Activated CD4-positive, alpha-beta T cell treated with anti-CD3 and anti-CD28 coated beads, Interleukin-2, Interleukin-6, amounts not matched to agents 100 ng/mL and 50 ng/mL, durations not matched to agents 16 hours and 8 hours (primary cell): ENCODE measurements around the gene ZNRF1.
"Not testable (repeated sequence)": the region's sequence is repeated elsewhere in the genome, so short reads cannot be mapped to it uniquely, and the experiment has no call there.

Experiments used
- DNase-seq: peaks from one replicate; pipeline ENCODE4 v3.0.0-alpha.2; 2020

The ZNRF1 gene

GRCh38 chr16:74998481-74999218 lies at the start of gene ZNRF1:
TSS of gene ZNRF1 (plus strand) at chr16:74999024. CDS start at chr16:74999672, 648 bp downstream.
- DNase-seq = peak; percentile 91

DNA sequence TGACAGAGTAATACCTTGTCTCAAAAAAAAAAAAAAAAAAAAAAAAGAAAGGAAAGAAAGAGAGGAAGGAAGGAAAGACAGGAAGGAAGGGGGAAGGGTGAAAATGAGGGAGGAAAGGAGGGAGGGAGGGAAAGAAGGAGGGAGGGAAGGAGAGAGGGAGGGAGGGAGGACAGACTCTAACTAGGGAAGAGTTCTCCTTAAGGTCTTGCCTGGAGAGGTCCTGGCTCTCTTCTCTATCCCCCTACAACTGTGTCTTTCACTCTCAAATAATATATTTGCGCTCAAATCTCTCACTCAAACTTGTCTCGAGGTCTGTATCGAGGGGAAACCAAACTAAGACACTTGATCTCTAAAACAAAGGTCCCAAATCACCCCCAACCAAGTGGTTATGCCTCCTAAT lies 49.5 kb upstream of the ZNRF1 start:
- no peak for DNase-seq

DNA sequence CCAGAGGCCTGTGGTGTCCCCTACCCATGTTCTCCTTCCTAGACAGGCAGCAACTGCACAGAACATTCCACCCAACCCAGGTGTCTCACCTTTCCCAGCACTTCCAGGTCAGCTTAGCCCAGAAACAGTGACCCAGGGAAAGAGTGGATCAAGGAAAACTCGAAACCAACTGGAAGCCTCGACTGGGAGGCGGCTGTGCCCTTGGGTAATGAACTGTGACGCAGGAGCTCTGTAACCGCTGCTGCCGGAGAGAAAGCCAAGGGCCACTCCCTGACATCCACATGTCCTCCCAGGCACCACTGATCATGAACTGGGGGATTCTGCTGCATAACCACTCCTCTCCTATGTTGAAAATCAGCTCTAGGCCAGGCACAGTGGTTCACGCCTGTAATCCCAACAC lies 48.3 kb upstream of the ZNRF1 start:
- no peak for DNase-seq

- DNase-seq = no peak
Observed at GRCh38 chr16:74951206-74951605, 47.6 kb upstream of the ZNRF1 start.

GRCh38 chr16:74951681-74952080 lies 47.1 kb upstream of the ZNRF1 start:
- no peak for DNase-seq

- no peak for DNase-seq
Observed at GRCh38 chr16:74954763-74955162, 44.1 kb upstream of the ZNRF1 start.

DNA sequence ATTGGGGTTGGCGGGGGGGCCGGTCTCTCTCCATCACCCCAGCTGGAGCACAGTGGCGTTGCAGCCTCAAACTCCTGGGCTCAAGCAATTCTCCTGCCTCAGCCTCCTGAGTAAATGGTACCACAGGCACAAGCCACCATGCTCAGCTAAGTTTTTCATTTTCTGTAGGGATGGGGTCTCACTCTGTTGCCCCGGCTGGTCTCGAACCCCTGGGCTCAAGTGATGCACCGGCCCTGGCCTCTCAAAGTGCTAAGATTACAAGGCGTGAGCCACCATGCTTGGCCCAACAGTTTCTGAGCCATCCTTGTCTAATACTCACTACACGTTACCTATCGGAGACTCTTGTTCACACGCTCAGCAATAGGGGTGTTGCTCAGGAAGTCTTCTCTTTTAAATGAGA lies 25.5 kb upstream of the ZNRF1 start:
- DNase-seq = no peak

DNA sequence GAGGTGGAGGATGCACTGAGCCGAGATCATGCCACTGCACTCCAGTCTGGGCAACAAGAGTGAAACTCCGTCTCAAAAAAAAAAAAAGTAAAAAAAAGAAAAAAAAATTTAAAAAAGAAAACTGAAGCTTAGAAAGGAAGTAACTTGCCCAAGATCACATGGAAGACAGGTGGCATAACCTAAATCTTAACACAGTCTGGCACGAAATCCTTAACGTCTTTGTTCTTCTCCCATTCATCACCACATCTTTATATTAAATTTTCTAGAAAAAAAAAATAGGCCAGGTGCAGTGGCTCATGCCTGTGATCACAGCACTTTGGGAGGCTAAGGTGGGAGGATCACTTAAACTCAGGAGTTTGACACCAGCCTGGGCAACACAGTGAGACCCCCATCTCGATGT lies 23.2 kb upstream of the ZNRF1 start:
- no peak for DNase-seq

DNA sequence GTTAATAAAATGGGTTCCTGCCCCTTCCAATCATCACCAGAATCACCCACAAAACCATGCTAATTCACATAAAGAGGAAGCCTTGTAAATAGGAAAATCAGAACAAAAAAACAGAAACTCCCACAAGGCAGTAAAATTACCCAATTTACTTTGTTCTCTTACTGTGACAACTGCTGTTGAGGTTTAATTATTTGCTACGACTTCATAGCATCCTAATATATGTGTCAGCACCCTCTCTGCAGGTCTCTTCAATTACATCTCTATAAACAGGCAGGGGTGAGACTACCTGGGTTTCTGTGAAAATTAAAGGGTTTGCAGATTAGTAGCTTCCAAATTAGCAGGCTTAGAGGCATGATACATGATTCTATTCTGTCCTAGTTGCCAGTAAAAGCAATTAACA lies 16.6 kb upstream of the ZNRF1 start:
- DNase-seq = no peak

DNA sequence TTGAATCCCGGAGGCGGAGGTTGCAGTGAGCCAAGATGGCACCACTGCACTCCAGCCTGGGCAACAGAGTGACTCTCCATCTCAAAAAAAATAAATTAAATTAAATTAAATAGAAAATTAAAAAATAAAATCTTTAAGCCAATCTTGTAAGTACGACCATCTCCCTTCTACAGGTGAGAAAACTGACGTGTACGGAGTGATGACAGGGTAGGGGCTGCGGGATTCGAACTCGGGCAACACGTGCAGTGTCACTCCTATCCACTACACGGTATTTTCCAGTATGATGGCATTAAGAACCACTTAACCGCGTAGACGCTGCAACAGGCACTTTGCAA lies 14.7 kb upstream of the ZNRF1 start:
- DNase-seq = no peak

DNA sequence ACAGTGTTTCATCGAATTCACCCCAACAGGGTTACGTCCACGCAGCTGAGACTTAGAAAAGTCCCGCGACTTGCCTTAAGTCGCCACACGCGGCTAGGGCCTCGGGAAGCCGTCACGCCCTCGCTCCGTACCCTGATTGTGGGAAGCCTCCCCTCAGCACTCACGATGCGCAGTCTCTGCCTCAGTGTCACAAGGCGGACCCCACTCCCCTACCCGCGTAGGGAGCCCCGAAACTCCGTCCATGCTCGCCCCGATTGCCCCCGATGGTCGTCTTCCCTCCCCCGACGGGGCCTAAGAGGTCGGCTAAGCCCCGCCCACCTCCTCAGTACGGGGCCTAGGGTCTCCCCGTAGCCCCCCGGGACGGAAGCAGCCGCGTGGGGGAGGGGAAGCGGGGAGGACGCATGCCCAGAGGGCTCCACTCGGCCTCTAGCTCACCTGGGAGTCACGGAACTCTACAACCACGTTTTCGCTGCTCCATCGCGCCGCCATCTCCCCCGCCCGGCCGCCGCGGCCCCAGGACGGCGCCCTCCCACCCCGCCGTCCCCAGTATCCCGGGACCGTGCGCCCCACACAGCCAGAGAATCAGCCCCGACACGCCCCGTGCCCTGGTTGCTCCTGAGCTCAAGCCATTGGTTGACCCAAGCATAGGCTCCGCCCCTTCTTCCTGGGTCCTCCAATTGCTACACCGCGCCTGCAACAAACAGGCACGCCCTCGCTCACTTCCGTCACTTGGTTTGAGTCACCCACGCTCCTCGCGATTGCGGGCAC lies 14.1 kb upstream of the ZNRF1 start, which contains the start of gene WDR59:
Gene WDR59 (minus strand): TSS at position 595 of the 768 bp plus-strand sequence. CDS start 106 bp downstream, at position 489.
- peak; percentile 100 for DNase-seq

- DNase-seq = no peak
Observed at GRCh38 chr16:74987027-74987681, 11.7 kb upstream of the ZNRF1 start.

GRCh38 chr16:74989864-74990263 lies 9.0 kb upstream of the ZNRF1 start:
- not testable (repeated sequence) for DNase-seq

DNA sequence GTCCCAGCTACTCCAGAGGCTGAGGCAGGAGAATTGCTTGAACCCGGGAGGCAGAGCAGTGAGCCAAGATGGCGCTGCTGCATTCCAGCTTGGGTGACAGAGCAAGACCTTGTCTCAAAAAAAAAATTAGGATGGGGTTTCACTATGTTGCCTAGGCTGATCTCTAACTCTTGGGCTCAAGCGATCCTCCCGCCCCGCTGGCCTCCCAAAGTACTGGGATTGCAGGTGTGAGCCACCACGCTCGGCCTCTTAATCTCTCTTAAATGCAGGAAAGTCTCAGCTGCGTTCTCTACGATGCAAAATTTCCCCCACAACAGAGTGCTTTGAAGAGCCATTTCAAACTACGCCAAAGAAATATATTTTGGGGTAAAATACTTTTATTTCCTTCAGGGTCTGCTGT lies 8.0 kb upstream of the ZNRF1 start:
- DNase-seq = no peak

DNA sequence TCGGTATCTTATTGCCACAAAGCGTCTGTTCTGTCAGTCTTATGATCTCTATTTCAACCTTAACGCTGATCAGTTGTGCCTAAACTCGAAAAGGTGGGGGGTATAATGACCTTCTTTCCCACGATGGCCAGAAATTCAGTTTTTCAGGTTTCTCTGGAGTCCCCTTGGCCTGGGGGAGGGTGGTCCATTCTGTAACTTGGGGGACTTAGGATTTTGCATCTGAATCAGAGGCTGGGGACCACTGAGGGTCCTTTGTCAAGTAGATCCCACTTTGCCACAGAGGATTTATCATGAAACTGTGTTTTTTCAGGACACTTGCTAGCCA lies 7.6 kb upstream of the ZNRF1 start:
- DNase-seq = no peak

DNA sequence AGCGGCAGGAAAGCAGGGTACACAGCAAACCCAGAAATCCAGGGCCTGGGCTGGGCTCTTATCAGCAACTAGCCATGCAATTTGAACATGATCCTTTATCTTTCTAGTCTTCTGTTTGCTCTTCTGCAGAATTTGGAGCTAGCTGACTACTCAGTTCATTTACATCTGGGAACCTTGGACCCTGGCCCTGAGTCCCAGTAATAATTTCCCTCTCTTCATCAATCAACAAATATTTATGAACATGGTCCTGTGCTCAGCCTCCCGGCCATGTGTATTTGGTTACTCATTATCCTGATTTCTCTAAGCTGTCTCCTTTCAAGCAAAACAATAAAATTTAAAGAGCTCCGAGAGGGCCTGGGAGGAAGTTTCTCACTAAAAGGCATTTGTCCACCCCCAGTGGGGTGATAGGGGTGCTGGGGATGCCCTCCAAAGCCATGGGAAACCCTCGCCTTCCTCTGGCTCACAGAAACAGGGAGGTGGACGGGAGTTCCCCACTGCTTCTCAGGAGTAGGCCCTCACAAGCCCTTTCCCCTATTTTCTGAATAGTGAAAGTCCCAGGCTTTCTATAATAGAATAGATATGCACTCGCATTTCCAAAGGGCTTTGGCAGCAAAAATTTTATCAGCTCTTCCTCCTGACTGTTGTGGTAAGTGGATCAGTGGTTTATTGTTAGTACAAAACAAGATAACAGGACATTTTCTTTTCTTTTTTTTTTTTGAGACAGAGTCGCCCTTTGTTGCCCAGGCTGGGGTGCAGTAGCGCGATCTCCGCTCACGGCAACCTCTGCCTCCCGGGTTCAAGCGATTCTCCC lies 7.0 kb upstream of the ZNRF1 start:
- DNase-seq = no peak

DNA sequence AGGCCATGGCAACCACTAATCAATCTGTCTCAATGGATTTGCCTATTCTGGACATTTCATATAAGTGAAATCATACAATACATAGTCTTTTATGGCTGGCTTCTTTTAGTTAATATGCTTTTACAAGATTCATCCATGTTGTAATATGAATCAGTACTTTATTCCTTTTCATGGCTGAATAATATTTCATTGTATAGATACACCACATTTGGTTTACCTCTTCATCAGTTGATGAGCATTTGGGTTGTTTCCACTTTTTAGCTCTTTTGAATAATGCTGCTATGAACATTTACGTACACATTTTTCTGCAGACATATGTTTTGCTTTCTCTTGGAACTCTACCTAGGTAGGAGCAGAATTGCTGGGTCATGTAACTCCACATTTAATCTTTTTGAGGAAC lies 2.8 kb upstream of the ZNRF1 start:
- no peak for DNase-seq

DNA sequence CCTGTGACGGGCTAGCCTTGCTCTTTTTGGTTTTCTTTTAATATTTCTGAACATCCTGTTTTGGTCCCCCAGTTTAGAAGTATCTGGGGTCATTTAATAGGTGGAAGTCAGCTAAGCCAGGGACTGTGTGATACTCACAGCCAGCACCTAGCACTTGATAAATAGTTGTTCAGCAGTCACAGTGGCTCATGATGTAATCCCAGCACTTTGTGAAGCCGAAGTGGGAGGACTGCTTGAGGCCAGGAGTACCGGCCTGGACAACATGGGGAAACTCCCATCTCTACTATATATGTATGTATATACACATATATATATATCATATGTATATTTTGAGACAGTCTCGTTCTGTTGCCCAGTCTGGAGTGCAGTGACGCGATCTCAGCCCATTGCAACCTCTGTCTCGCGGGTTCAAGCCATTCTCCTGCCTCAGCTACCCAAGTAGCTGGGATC lies 1.8 kb upstream of the ZNRF1 start:
- no peak for DNase-seq

DNA sequence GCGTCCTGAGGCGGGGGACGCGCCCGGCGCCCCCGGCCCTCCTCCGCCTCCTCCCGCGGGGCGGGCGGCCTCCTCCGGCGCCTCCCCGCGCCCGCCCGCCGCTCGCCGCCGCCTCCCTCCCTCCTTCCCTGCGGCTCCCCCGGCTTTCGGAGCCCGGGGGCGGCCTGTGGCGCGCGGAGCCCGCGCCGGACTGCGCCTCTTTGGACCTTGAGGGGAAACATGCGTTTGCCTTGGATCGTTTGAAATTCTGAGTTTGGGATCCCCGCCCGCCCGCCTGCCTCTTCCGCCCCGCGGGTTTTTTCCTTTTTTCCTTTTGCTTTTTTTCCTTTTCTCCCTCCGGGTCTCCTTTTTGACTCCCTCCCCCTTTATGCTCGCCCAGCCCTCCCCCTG lies 390 bp downstream of the ZNRF1 start:
- no peak for DNase-seq

- DNase-seq = peak; percentile 65
Observed at GRCh38 chr16:74999609-75000480, 1.0 kb downstream of the ZNRF1 start.

GRCh38 chr16:75000481-75001081 lies 1.8 kb downstream of the ZNRF1 start:
- no peak for DNase-seq

DNA sequence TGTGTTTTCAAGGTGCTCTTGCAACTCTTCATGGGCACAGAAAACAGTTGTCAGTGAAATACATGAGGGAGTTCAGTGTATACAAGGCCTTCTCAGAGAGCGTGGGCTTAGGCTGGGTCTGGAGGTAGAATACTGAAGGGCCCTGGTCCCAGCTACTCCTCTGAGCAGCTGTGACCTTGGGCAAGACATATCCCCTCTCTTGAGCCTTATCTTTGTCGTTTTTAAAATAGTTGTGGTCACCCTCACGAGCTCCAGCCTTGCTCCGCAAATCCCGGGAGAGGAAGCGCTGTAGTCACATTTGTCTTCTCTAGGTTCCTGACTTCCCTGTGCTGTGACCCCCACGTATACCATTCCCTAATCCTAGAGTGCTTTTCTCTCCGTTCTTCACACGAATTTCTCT lies 3.6 kb downstream of the ZNRF1 start:
- no peak for DNase-seq
